ENCODE data around the gene HDGFL3.
A peak's percentile ranks its signal among the peaks of the same experiment; 100 is the strongest.
"Not testable (repeated sequence)": the region's sequence is repeated elsewhere in the genome, so short reads cannot be mapped to it uniquely, and the experiment has no call there.

Gene HDGFL3

GRCh38 chr15:83102346-83102745 is 105.3 kb downstream of the HDGFL3 start:
- Histone ChIP-seq H3K27ac (ENCODE audit: low read depth, low read length, severe bottlenecking) (no peak overlapping the region), H3K9me3 (ENCODE audit: control insufficient read depth, low read length) (no peaks in the 10 kb centered on the region), H3K4me1 (ENCODE audit: control insufficient read depth, insufficient read depth, low read length, poor library complexity, severe bottlenecking) (no peaks in the 10 kb centered on the region), H3K4me3 (ENCODE audit: extremely low read depth, insufficient read depth, low read length, poor library complexity, severe bottlenecking) (no peak overlapping the region), H3K36me3 (ENCODE audit: control insufficient read depth, insufficient read depth, low read length) (no peaks in the 10 kb centered on the region)
- WGBS, 2 experiments (ENCODE audit: insufficient coverage in 2 of 2), result 80 to 88% methylated on average over 2 of the region's 2 CpGs

- 77% methylated on average over 2 of the region's 2 CpGs; no CpG with 5 or more reads in 1 of the 2 experiments for WGBS, 2 experiments (ENCODE audit: insufficient coverage in 2 of 2)
Observed at GRCh38 chr15:83100097-83100646, 107.5 kb downstream of the HDGFL3 start.

GRCh38 chr15:83099290-83099689 is 108.3 kb downstream of the HDGFL3 start:
- Histone ChIP-seq H3K9me3 (ENCODE audit: control insufficient read depth, low read length) (no peaks in the 10 kb centered on the region), H3K4me1 (ENCODE audit: control insufficient read depth, insufficient read depth, low read length, poor library complexity, severe bottlenecking) (no peaks in the 10 kb centered on the region), H3K4me3 (ENCODE audit: extremely low read depth, insufficient read depth, low read length, poor library complexity, severe bottlenecking) (no peak overlapping the region), H3K36me3 (ENCODE audit: control insufficient read depth, insufficient read depth, low read length) (no peaks in the 10 kb centered on the region), H3K27ac (ENCODE audit: low read depth, low read length, severe bottlenecking) (no peak overlapping the region)
- WGBS, 2 experiments (ENCODE audit: insufficient coverage in 2 of 2), result 92 to 94% methylated on average over 2 of the region's 2 CpGs

More at GRCh38 chr15:83100097-83100646, 107.5 kb downstream of the HDGFL3 start:
- Histone ChIP-seq H3K27ac (ENCODE audit: low read depth, low read length, severe bottlenecking) (no peak overlapping the region), H3K4me1 (ENCODE audit: control insufficient read depth, insufficient read depth, low read length, poor library complexity, severe bottlenecking) (no peaks in the 10 kb centered on the region), H3K36me3 (ENCODE audit: control insufficient read depth, insufficient read depth, low read length) (no peaks in the 10 kb centered on the region), H3K9me3 (ENCODE audit: control insufficient read depth, low read length) (no peaks in the 10 kb centered on the region), H3K4me3 (ENCODE audit: extremely low read depth, insufficient read depth, low read length, poor library complexity, severe bottlenecking) (no peak overlapping the region)

GRCh38 chr15:83098079-83098478 is 109.5 kb downstream of the HDGFL3 start:
- Histone ChIP-seq H3K4me3 (ENCODE audit: extremely low read depth, insufficient read depth, low read length, poor library complexity, severe bottlenecking) (no peak overlapping the region), H3K36me3 (ENCODE audit: control insufficient read depth, insufficient read depth, low read length) (no peaks in the 10 kb centered on the region), H3K4me1 (ENCODE audit: control insufficient read depth, insufficient read depth, low read length, poor library complexity, severe bottlenecking) (no peaks in the 10 kb centered on the region), H3K9me3 (ENCODE audit: control insufficient read depth, low read length) (no peaks in the 10 kb centered on the region), H3K27ac (ENCODE audit: low read depth, low read length, severe bottlenecking) (no peak overlapping the region)

- H3K4me3 ChIP-seq (ENCODE audit: extremely low read depth, insufficient read depth, low read length, poor library complexity, severe bottlenecking), result no peak overlapping the region
- 90 to 92% methylated on average over 5 of the region's 5 CpGs for WGBS, 2 experiments (ENCODE audit: insufficient coverage in 2 of 2)
- no peaks in the 10 kb centered on the region for H3K36me3 ChIP-seq (ENCODE audit: control insufficient read depth, insufficient read depth, low read length)
- no peaks in the 10 kb centered on the region for H3K9me3 ChIP-seq (ENCODE audit: control insufficient read depth, low read length)
- H3K4me1 ChIP-seq (ENCODE audit: control insufficient read depth, insufficient read depth, low read length, poor library complexity, severe bottlenecking), result no peaks in the 10 kb centered on the region
- H3K27ac ChIP-seq (ENCODE audit: low read depth, low read length, severe bottlenecking), result no peak overlapping the region
Observed at GRCh38 chr15:83094583-83094982, 113.0 kb downstream of the HDGFL3 start.

- no peaks in the 10 kb centered on the region for H3K4me1 ChIP-seq (ENCODE audit: control insufficient read depth, insufficient read depth, low read length, poor library complexity, severe bottlenecking)
- WGBS, 2 experiments (ENCODE audit: insufficient coverage in 2 of 2), result 76 to 83% methylated on average over 2 of the region's 4 CpGs
- H3K27ac ChIP-seq (ENCODE audit: low read depth, low read length, severe bottlenecking), result peak overlapping the region; percentile 29
- H3K36me3 ChIP-seq (ENCODE audit: control insufficient read depth, insufficient read depth, low read length), result no peaks in the 10 kb centered on the region
- H3K4me3 ChIP-seq (ENCODE audit: extremely low read depth, insufficient read depth, low read length, poor library complexity, severe bottlenecking), result no peak overlapping the region
- H3K9me3 ChIP-seq (ENCODE audit: control insufficient read depth, low read length), result no peaks in the 10 kb centered on the region
Observed at GRCh38 chr15:83092309-83092976, 115.2 kb downstream of the HDGFL3 start.

- H3K27ac ChIP-seq (ENCODE audit: low read depth, low read length, severe bottlenecking), result peak overlapping the region; percentile 29
- H3K4me1 ChIP-seq (ENCODE audit: control insufficient read depth, insufficient read depth, low read length, poor library complexity, severe bottlenecking); H3K36me3 ChIP-seq (ENCODE audit: control insufficient read depth, insufficient read depth, low read length); H3K9me3 ChIP-seq (ENCODE audit: control insufficient read depth, low read length); H3K4me3 ChIP-seq (ENCODE audit: extremely low read depth, insufficient read depth, low read length, poor library complexity, severe bottlenecking): not testable (repeated sequence)
- WGBS, 2 experiments (ENCODE audit: insufficient coverage in 2 of 2), result 100% methylated on average over 2 to 3 of the region's 3 CpGs
Observed at GRCh38 chr15:83091965-83092308, 115.7 kb downstream of the HDGFL3 start.

- Histone ChIP-seq H3K36me3 (ENCODE audit: control insufficient read depth, insufficient read depth, low read length) (no peaks in the 10 kb centered on the region), H3K4me3 (ENCODE audit: extremely low read depth, insufficient read depth, low read length, poor library complexity, severe bottlenecking) (no peak overlapping the region), H3K27ac (ENCODE audit: low read depth, low read length, severe bottlenecking) (no peak overlapping the region), H3K9me3 (ENCODE audit: control insufficient read depth, low read length) (no peaks in the 10 kb centered on the region), H3K4me1 (ENCODE audit: control insufficient read depth, insufficient read depth, low read length, poor library complexity, severe bottlenecking) (no peaks in the 10 kb centered on the region)
- 59 to 60% methylated on average over 4 of the region's 4 CpGs for WGBS, 2 experiments (ENCODE audit: insufficient coverage in 2 of 2)
Observed at GRCh38 chr15:83090465-83090864, 117.2 kb downstream of the HDGFL3 start.

GRCh38 chr15:83088876-83089275 is 118.7 kb downstream of the HDGFL3 start:
- 92 to 100% methylated on average over 1 to 2 of the region's 2 CpGs for WGBS, 2 experiments (ENCODE audit: insufficient coverage in 2 of 2)
- H3K9me3 ChIP-seq (ENCODE audit: control insufficient read depth, low read length), result no peaks in the 10 kb centered on the region

GRCh38 chr15:83087576-83087975 is 120.0 kb downstream of the HDGFL3 start:
- H3K4me3 ChIP-seq (ENCODE audit: extremely low read depth, insufficient read depth, low read length, poor library complexity, severe bottlenecking), result no peak overlapping the region
- no peak overlapping the region for H3K27ac ChIP-seq (ENCODE audit: low read depth, low read length, severe bottlenecking)
- no peaks in the 10 kb centered on the region for H3K36me3 ChIP-seq (ENCODE audit: control insufficient read depth, insufficient read depth, low read length)
- 90 to 100% methylated on average over 1 to 2 of the region's 2 CpGs for WGBS, 2 experiments (ENCODE audit: insufficient coverage in 2 of 2)
- no peaks in the 10 kb centered on the region for H3K4me1 ChIP-seq (ENCODE audit: control insufficient read depth, insufficient read depth, low read length, poor library complexity, severe bottlenecking)
- no peaks in the 10 kb centered on the region for H3K9me3 ChIP-seq (ENCODE audit: control insufficient read depth, low read length)

More at GRCh38 chr15:83088876-83089275, 118.7 kb downstream of the HDGFL3 start:
- Histone ChIP-seq H3K4me3 (ENCODE audit: extremely low read depth, insufficient read depth, low read length, poor library complexity, severe bottlenecking) (no peak overlapping the region), H3K27ac (ENCODE audit: low read depth, low read length, severe bottlenecking) (no peak overlapping the region), H3K4me1 (ENCODE audit: control insufficient read depth, insufficient read depth, low read length, poor library complexity, severe bottlenecking) (no peaks in the 10 kb centered on the region), H3K36me3 (ENCODE audit: control insufficient read depth, insufficient read depth, low read length) (no peaks in the 10 kb centered on the region)

- WGBS, 2 experiments (ENCODE audit: insufficient coverage in 2 of 2), result 90 to 91% methylated on average over 3 of the region's 8 CpGs
- not testable (repeated sequence) for H3K9me3 ChIP-seq (ENCODE audit: control insufficient read depth, low read length); H3K36me3 ChIP-seq (ENCODE audit: control insufficient read depth, insufficient read depth, low read length); H3K27ac ChIP-seq (ENCODE audit: low read depth, low read length, severe bottlenecking); H3K4me1 ChIP-seq (ENCODE audit: control insufficient read depth, insufficient read depth, low read length, poor library complexity, severe bottlenecking); H3K4me3 ChIP-seq (ENCODE audit: extremely low read depth, insufficient read depth, low read length, poor library complexity, severe bottlenecking)
Observed at GRCh38 chr15:83085864-83086552, 121.6 kb downstream of the HDGFL3 start.

Measured in mesodermal cell (in vitro differentiated cells).